BJ (cell line): ENCODE results near the gene ZC3H12D. TPM values are rescaled to one million over a fixed set of nuclear protein-coding genes. Genes with fewer than 3 reads are reported as not detected.
A peak's percentile ranks its signal among the peaks of the same experiment; 100 is the strongest.

ENCODE experiments used
- CTCF ChIA-PET: fragments of 350-600 bp; formaldehyde crosslinking; extraction: SDS; loops from one replicate; lab custom pipeline; 2021; ENCODE audit warnings: antibody characterized with exemption, inconsistent platforms; lab: Yijun Ruan, JAX
- POLR2A ChIA-PET: fragments of 300-600 bp; sonication (Branson Sonifier 250); formaldehyde crosslinking; extraction: SDS; loops from one replicate; lab custom pipeline; 2021; ENCODE audit warnings: antibody characterized with exemption; lab: Charles Lee
- DNase-seq: peaks from one replicate; pipeline ENCODE4 v3.0.0-alpha.2; 2011; ENCODE audit warnings: low read depth
- H3K27me3 ChIP-seq: 2 replicates; pipeline ENCODE4 v1.6.0; 2011; ENCODE audit warnings: low read length; ENCODE audit not compliant: control insufficient read depth, insufficient read depth
- H3K36me3 ChIP-seq: 2 replicates; pipeline ENCODE4 v1.5.1; 2011; ENCODE audit warnings: low read length; ENCODE audit not compliant: control insufficient read depth, insufficient read depth
- H3K4me3 ChIP-seq: 2 replicates; pipeline ENCODE4 v1.5.1; 2011; ENCODE audit warnings: low read depth, mild to moderate bottlenecking, control low read depth, low read length
- CTCF ChIP-seq: IDR thresholded peaks from 2 replicates; pipeline ENCODE4 v1.5.1; 2011; ENCODE audit warnings: low read depth, mild to moderate bottlenecking, control low read depth, inconsistent platforms, low read length, moderate library complexity; ENCODE audit not compliant: insufficient read depth
- polyA plus RNA-seq: library from polyadenylated mRNA; depleted of rRNA; stranded (reverse); fragments of >200 nt; gene quantifications from 2 replicates; pipeline ENCODE4 v1.2.3, GENCODE V29; 2011

Gene ZC3H12D
- polyA plus RNA-seq, 1 experiment = 0.04 TPM

- POLR2A ChIA-PET = interaction anchor here (0.8 kb wide), 1 partner anchor 399 kb away, joined by 3 read pairs; no protein-coding TSS in a partner anchor
- H3K4me3 ChIP-seq = no peak overlapping the region
- peaks cover 8% of the 10 kb centered on the region for H3K27me3 ChIP-seq
- CTCF ChIA-PET = interaction anchor here (0.6 to 4.4 kb wide), 55 partner anchors 9 to 859 kb away, joined by 3 to 67 read pairs (median 5); partner anchors contain the start of gene TAB2
- DNase-seq = no peak
- TF ChIP-seq CTCF = peak; percentile 87
- no peaks in the 10 kb centered on the region for H3K36me3 ChIP-seq
Observed at GRCh38 chr6:149431905-149432775, 52.7 kb downstream of the ZC3H12D start.

GRCh38 chr6:149429427-149430360, 55.1 kb downstream of the ZC3H12D start:
- CTCF ChIA-PET = interaction anchor here (1.9 kb wide), 1 partner anchor 401 kb away, joined by 6 read pairs; no protein-coding TSS in a partner anchor
- Histone ChIP-seq H3K36me3 (no peaks in the 10 kb centered on the region), H3K4me3 (no peak overlapping the region), H3K27me3 (peaks cover 6% of the 10 kb centered on the region)
- POLR2A ChIA-PET = no interaction called here
- DNase-seq = no peak
- TF ChIP-seq CTCF = no peak

GRCh38 chr6:149428606-149429005, 56.2 kb downstream of the ZC3H12D start:
- Histone ChIP-seq H3K27me3 (peaks cover 6% of the 10 kb centered on the region), H3K4me3 (no peak overlapping the region), H3K36me3 (no peaks in the 10 kb centered on the region)
- DNase-seq = no peak
- POLR2A ChIA-PET = no interaction called here
- CTCF ChIA-PET = interaction anchor here (1.9 kb wide), 1 partner anchor 400 kb away, joined by 6 read pairs; no protein-coding TSS in a partner anchor
- TF ChIP-seq CTCF = no peak

- peaks cover 6% of the 10 kb centered on the region for H3K27me3 ChIP-seq
- CTCF ChIA-PET = interaction anchor here (1.5 kb wide), 1 partner anchor 397 kb away, joined by 5 read pairs; no protein-coding TSS in a partner anchor
- POLR2A ChIA-PET = no interaction called here
- no peak for TF ChIP-seq CTCF
- H3K36me3 ChIP-seq = no peaks in the 10 kb centered on the region
- no peak overlapping the region for H3K4me3 ChIP-seq
- DNase-seq = no peak
Observed at GRCh38 chr6:149425754-149426153, 59.1 kb downstream of the ZC3H12D start.
